ENCODE measurements around the gene METTL1. TPM values are rescaled to one million over a fixed set of nuclear protein-coding genes. Genes with fewer than 3 reads are reported as not detected.

Gene METTL1
- polyA plus RNA-seq, 4 donors, result 29.0 to 33.4 (median 29.9) TPM

DNA sequence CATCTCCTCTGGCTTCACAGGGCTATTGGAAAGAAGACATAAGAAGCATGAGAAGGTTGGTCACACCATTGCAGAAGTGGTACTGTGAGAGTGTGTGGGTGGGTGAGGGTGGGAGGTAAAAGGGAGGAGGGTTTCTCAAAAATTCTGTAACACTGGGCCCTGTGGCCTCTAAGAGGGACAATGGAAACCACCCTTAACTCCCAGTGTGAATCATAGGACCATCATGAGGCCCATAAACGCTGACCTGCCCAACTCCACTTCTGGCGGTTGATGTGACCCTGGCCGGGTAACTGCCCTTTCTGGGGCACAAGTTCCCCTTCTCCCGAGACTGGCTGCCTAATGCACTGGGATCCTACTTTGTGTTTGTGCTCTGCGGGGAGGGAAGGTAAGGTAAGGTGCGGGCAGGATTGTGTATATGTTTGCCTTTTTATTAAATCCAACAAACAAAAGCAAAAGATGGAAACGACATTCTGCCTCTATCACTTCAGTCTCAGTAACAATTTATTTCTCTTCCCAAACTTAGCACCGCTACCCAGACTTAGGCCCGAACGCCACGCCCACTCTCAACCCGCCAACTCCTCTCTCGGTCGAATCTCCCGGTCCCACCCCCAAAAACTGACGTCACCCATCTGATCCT is 551 bp downstream of the METTL1 start:
- DNase-seq (ENCODE audit: low read depth in 4 of 4, low spot score in 3 of 4), result peak in 2 of 4 donors; percentile 76 to 87

DNA sequence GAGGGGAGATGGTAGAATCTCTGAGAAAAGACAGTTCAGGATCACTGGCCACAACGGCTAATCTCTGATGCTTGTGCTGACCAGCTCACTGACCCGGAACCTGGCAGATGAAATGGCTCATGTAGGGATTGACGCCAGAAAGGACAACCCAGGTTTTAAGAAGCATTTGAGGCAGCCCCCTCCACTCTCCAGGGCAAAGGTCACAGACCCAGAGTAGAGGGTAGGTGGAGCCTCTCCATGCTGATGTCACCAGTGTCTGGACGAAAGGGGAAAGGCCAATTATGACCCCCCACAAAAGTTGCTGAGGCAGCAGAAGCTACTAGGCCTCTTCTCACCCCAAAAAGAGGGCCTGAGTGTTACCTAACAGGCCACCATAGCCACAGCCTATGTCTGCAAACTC is 1.2 kb downstream of the METTL1 start:
- DNase-seq (ENCODE audit: low read depth in 4 of 4, low spot score in 3 of 4), result no peak

DNA sequence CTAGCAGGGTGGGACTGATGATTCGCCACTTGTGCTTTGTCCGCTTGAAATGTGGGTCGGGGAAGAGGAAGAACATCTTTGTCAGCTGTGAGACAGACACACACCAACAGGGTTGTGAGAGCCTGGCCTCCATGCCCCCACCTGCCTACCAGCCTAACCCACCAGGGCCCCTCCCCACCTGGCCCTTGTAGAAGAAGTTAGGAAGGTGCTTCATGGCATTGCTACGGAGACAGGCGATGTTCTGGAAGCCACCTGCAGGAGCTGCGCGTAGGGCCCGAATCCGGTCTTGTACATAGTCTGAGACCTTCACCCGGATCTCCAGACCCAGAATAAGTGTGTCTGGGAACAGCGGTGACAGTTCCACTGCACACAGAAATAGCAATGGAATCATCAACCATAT is 2.3 kb downstream of the METTL1 start:
- DNase-seq (ENCODE audit: low read depth in 4 of 4, low spot score in 3 of 4), result no peak

DNA sequence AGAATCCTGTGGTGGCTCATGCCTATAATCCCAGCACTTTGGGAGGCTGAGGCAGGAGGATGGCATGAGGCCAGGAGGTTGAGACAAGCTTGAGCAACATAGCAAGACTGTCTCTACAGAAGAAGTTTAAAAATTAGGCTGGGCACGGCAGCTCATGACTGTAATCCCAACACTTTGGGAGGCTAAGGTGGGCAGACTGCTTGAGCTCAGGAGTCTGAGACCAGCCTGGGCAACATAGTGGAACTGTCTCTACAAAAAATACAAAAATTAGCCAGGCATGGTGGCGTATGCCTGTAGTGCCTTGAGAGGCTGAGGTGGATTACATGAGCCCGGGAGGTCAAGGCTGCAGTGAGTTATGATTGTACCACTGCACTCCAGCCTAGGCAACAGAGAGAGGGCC is 4.0 kb downstream of the METTL1 start:
- DNase-seq (ENCODE audit: low read depth in 4 of 4, low spot score in 3 of 4), result no peak

DNA sequence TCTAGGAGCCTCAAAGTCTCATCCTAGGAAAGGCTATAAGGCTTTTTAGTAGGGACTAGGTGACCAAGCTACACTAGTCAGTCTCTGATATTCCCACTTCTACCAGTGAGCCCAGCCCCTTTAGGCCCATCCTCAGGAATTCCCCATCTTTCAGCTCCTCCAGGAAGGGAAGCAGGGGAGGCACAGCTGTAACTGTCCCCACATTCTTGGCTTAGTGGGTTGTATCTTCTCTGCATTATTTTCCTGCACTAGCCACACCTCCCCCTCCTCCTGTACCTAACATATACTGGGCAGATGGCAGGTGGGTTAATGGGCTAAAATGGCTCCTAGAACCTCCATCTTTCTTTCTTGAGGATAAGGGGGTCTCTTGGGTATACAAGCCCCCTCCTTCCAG is 4.6 kb downstream of the METTL1 start:
- no peak for DNase-seq (ENCODE audit: low read depth in 4 of 4, low spot score in 3 of 4)

DNA sequence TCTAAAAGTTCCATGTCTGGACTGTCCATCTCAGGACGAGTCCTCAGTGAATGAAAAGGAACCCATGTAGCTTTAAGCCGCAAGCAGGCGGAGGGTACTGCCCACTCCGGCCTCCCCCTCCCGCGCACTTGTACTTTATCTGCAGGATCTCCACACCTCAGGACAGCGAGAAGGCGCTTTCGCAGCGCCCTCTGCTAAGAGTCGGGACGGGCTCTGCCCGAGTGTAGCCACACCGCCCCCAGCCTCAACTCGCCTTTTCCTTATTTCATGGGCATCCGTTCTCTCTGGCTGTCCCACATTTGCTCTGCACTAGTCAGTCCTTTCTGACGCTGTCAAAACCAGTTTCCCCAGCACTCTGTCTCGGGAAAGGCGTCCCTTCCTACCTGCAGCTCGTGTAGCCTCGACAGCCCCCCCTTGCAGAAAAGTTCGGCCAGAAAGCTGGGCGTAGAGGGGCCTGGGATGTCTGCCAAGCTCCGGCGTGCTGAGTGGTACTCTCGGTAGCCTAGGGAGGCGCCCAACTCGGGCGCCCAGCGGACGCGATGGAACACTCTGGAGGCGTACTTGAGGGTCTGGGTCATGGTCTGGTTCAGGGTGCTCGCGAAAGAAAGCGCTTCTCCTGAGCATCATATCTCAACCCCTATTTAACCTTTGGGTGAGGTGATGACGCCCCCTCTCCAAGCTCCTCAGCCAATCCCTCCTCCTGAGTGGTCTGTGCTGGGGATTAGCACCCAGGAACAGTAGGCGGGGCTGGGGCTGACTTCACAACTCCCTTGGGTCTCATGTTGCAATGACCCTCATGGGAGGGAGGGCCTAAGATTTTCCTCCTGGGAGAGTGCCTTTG is 5.2 kb downstream of the METTL1 start, which contains the start of gene CYP27B1:
CYP27B1 (minus strand) TSS at position 615 of the 841 bp plus-strand sequence; CDS start at position 578, 37 bp downstream.
- no peak for DNase-seq (ENCODE audit: low read depth in 4 of 4, low spot score in 3 of 4)

DNA sequence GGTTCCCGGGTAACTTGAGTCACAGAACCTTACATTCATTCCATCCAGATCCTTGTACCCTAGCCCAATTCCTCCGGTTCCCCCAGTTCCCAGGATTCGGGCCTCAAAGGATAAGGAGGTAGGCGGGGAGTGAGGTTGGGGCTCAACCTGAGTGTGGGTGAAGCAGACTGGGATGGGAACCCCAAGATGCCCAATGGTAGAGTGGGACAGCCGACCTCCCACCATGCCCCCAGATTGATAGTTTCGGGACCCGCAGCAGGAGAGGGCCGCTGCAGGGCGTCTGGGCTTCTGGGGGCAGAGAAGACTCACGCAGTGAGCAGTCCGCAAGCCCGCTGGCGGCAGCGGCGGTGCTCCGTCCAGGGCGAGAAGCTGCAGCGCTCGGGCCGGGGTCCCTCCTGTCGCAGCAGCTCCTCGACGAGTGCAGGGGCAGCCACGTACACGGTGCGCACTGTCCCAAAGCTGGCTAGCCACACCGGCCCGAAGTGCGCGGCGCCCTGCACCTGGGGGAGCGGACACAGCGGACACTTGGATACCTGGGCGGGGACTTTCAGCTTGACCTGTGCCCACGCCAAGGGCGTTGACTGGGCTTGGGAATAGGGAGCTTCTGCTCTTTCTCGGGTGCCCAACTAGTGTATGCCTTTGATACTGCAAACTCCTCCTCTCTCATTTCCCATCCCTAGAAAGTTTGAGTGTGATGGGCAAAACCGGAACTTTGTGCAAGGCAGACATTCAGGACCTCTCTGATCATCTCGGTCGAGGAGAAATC is 6.0 kb downstream of the METTL1 start:
- no peak for DNase-seq (ENCODE audit: low read depth in 4 of 4, low spot score in 3 of 4)

DNA sequence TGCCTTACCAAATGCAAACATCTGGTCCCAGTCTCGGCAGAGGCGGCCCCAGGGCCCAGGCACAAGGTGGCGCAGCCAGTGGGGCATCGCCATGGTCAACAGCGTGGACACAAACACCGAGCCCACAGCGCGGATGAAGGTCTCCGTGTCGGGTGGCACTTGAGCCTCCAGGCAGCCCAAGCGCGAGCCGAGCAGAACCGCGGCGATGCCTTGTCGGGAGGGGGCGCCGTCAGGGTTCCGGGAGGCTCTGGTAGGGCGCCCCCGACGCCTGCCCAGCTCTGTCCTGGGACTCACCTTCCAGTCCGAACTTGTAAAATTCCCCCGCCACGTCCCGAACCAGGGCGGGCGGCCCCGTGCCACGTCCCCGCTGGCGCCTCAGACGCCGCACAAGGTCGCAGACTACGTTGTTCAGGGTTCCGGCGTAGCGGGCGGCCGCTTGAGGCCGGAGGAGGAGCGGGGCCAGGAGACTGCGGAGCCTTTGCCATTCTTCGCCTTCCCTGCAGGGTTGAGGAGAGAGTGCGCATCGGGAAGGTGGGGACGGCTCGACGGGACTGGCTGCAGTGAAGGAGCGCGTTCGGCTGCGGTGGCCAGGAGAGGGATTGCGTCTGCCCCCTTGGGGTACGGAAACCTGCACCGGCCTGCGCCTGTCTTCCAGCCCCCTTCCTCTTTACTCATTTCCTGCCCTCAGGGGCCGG is 6.8 kb downstream of the METTL1 start:
- DNase-seq (ENCODE audit: low read depth in 4 of 4, low spot score in 3 of 4), result no peak

DNA sequence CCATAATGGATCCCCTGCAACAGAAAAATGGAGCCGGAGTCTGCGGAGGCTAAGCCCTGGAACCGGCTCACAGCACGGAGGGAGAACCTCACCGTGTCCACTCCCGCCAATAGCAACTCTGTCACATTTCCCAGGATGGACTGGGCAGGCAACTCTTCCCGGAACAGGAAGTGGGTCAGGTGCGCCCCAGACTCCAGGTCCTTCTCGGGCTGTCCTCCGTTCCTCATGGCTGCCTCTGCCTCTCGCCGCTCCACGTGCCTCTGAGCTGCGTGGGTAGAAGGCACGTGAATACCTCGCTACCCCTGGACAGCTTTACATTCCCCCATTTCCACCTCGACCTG is 7.3 kb downstream of the METTL1 start:
- DNase-seq (ENCODE audit: low read depth in 4 of 4, low spot score in 3 of 4), result no peak

DNA sequence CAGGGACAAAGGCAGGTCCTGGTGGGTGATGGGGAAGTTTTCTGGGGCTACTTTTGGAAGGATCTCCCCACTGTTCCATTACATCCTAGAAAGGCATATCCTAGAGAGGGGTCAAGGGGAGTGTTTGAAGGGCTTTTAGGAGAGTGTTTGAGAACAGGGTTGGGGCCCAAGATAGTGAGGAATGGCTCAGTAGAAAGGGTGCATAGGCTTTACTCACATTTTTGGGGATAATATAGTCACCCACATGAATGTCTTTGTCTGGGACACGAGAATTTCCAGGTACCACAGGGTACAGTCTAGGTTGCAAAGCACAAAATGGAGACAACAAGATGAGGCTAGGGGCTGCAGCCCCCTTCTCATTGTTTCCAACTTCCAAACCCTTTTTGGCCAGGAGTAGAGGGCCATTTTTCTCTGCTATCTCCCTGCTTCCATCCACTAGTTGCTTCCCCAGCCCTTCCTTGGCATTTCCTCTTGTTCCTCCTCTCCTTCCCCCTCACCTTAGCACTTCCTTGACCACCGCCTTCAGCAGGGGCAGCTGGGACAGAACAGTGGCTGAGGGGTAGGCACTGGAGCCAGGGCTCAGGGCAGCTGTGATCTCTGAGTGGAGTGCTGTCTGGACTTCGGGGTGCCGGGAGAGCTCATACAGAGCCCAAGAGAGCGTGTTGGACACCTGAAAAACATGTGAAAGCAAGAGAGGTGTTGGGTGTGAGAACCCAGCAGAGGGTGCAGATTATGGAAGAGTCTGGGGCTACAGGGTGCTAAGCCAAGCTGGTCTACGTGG is 7.8 kb downstream of the METTL1 start:
- no peak for DNase-seq (ENCODE audit: low read depth in 4 of 4, low spot score in 3 of 4)

DNA sequence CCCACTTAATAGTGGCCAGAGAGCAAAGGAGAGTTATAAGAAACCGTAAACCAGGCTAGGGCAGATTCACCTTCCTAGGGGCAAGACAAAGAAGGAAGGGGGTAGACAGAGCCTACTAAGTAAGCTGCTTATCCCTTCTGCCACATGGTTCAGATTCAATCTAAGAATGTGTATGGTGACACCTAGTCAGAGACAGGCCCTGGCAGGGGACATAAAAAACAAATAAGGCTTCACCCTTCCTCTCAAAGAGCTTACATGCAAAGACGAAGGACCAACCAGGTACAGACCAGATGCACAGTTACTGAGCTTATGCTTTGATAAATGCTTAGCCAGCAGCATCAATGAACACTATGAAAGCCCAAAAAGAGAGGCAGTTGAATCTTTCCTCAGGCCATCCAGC is 9.4 kb downstream of the METTL1 start:
- DNase-seq (ENCODE audit: low read depth in 4 of 4, low spot score in 3 of 4), result no peak

DNA sequence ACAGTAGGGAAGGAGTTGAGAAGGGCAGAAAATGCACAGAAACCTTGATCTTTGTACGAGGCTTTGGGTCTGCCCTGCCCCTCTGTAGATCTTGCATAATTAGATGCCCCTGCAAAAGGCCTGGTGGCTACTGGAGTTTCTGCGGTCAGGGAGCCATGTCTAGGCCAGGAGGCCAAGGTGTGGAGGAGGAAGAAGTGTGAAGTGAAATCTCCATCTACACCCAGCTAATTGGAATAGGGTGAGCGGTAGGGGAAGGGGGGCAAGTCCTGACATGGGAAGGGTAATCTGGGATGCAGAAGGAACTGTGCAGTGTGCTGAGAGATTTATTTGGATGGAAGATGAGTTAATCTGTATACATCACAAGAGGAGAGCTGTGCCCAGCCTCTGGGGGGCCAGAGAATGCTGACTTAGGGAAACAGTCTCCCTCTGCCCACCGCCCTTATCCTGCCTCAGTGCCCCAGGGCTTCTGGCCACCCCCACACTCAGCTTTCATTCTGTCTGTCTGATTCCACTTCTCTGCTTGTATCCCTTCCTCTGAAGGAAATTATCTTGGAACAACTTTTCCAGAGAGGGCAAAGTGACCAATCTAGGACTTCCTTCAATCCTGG is 10.4 kb downstream of the METTL1 start:
- no peak for DNase-seq (ENCODE audit: low read depth in 4 of 4, low spot score in 3 of 4)

DNA sequence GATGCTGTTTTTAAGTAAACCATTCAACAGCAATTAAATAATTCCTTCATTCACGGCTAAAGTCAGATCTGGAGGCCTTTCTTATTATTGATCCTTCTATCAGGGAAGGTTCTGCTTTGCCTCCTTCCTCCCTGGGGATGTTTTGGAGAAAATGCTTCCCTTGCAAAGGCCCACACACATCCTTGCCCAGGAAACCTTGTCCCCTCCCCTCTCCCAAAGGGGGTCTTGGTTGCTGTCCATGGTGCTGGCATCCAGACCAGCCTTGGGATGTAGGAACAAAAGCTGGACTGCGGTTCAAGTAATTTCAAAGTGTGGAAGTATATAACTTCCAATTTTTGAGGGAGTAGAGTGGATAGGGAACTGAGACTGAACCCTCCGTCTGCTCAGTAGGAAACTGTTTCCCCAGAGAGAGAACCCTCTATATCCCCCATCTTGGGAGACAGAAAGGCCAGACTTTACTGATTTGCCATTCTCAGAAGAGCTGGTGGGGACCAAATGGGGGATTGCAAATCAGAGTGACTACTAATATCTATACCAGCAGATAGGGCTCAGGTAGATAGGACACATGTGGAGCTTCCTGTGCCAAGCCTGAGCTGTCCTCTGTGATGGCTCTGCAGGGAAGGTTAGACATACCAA is 11.4 kb downstream of the METTL1 start:
- no peak for DNase-seq (ENCODE audit: low read depth in 4 of 4, low spot score in 3 of 4)

DNA sequence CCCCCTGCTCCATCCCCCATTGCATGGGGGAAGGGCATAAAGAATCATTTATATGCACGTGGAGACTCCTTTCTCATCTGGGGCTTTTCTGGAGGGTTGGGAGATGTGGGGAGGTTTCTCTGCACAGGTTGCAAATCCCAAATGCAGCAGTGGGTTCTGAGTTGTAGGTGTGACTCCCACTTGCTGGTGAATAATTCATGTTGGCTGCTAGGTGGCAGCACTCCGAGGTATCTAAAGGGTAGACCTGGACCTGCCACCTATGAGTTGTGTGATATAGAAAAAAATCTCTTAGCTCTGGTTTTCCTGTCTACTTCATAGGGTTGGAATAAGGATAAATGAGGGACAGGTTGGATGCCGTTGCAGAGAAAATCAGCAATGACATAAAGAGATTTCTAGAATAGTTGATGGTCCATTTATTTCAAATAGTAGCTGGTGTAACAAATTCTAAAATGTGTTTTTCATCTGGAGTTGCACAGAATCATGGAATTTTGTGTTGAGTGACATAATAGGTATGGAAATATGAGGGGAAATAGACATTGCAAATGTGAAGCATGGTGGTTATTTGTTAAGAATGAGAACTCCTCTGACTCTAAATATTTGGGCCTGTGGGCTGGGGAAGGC is 12.4 kb downstream of the METTL1 start:
- DNase-seq (ENCODE audit: low read depth in 4 of 4, low spot score in 3 of 4), result no peak

DNA sequence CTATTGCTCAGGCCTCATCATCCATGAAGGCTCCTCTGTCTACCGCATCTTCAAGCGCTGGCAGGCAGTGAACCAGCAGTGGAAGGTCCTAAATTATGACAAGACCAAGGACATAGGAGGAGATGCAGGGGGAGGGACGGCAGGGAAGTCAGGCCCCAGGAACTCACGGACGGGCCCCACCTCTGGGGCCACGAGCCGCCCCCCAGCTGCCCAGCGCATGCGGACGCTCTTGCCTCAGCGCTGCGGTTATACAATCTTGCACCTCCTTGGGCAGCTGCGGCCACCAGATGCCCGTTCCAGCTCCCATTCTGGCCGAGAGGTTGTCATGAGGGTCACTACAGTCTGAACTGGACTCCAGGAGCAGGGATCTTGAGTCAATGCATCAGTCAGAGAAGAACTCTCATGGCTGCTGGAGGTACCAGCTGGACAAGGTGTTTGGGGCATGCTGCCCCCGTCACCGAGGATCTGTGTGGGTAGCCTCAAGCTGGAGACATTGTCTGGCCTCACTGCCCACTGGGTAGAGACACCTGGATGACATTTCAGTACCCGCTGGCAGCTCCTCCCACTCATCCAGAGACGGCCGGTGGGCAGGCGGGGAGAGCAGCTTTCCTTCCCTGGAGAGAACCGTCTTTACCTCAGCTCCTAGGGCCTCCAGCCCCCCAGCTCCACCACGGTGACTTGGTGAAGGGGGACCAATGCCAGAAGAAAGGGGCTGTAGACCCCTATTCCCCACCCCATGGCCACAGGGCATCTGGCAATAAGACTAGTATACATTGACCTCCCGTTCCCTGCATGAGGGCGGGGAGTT is 13.1 kb downstream of the METTL1 start:
- DNase-seq (ENCODE audit: low read depth in 4 of 4, low spot score in 3 of 4), result no peak

DNA sequence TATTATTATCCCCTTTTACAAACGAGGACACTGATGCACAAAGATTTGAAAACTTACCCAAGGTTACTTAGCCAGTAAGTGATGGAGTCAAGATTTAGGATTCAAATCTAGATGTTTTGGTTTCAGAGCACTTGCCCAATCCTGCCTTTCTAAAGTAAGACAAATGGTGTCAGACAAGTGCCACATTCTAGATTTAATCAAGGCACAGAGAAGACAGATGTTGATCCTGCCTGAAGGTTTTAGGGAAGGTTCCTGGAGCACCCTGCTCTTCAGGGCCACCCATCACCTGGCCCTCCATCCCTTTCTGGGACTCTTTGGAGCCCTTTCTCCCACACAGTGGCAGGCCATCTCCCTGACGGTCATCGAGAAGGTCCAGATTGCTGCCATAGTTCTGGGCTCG is 14.1 kb downstream of the METTL1 start:
- no peak for DNase-seq (ENCODE audit: low read depth in 4 of 4, low spot score in 3 of 4)

DNA sequence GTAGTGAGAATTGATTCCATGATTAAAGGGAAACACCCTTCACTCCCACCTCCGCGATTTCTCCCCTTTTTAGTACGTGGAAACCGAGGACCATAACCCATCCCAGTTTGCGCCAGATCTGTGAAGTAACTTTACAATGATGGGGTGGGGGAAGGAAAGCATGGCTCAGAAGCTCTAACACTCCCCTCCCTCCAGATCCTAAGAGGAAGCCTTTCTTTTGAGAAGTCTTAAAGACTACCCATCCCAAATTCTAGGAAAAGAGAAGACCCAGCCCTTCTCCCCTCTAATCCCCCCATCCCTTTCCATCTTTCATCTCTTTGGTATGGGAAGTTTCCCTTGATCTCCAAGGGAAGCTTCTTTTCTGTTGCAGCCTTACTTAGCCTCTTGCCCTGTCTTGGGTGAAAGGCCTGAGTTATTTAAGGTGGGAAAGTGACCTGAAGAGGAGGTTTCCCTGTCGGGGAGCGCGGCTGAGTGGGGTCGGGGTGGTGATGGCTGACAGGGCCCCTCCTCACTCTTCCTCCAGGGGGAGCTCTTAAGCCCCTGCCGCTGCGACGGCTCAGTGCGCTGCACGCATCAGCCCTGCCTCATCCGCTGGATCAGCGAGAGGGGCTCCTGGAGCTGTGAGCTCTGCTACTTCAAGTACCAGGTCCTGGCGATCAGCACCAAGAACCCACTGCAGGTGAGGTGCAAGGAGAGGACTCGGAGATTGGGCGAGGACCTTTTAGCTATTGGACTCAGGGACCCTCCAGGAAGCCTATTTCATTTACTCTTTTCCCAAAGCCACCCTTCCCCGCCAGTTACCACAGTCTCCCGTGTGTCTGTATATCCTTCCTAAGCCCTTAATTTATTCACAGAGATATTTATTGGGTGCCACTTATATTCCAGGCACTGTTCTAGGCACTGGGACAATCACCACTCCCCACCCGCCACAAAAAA is 15.2 kb downstream of the METTL1 start:
- no peak for DNase-seq (ENCODE audit: low read depth in 4 of 4, low spot score in 3 of 4)
